ENCODE data around the gene KLHL6. TPM values are rescaled to one million over a fixed set of nuclear protein-coding genes. Genes with fewer than 3 reads are reported as not detected.
"Not testable (repeated sequence)": the region's sequence is repeated elsewhere in the genome, so short reads cannot be mapped to it uniquely, and the experiment has no call there.

KLHL6 gene
- total RNA-seq, 2 donors from 2014 or later = 33.5 to 39.7 TPM

DNA sequence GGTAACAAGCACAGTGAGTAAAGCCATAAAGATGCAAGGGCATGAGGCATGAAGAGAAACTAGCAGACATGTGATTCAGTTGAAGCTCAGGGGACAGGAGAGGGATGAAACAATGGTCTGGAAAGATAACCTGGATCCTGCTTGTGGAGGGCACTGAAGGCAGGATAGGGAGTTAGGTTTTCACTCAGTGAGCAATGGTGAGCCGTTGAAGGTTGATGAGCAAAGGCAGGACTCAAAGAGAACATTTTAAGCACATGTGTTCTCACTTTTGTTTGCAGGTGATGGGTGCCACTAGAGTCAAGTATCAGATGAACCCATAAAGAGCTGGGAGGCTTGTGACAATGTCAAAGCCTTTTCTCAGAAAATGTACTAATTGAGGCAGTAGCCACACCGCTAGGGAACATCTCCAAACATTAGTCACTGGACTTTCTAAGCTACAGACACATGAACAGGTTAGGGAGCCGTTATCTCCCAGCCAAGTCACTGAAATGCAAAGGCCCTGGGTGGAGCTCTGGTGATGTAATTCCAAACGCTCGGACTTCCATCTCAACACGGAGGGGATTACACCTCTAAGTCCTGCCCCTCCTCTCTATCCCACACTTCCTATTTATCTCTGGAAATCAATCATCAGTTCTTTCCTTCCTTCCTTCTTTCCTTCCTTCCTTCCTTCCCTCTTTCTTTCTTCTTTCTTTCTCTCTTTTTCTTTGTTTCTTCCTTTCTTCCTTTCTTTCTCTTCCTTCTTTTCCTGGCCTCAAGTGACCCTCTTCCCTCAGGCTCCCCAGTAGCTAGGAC lies 22.7 kb downstream of the KLHL6 start:
- peaks cover 52% of the 10 kb centered on the region for H3K4me1 Mint-ChIP-seq
- peak overlapping the region; percentile 67 for H3K4me3 Mint-ChIP-seq
- H3K36me3 Mint-ChIP-seq (ENCODE audit: low read depth) = peaks cover 48% of the 10 kb centered on the region
- H3K27me3 Mint-ChIP-seq = no peaks in the 10 kb centered on the region
- no peaks in the 10 kb centered on the region for H3K9me3 Mint-ChIP-seq
- peak; percentile 64 for ATAC-seq (replicated peaks)
- H3K27ac Mint-ChIP-seq = peak overlapping the region; percentile 76

DNA sequence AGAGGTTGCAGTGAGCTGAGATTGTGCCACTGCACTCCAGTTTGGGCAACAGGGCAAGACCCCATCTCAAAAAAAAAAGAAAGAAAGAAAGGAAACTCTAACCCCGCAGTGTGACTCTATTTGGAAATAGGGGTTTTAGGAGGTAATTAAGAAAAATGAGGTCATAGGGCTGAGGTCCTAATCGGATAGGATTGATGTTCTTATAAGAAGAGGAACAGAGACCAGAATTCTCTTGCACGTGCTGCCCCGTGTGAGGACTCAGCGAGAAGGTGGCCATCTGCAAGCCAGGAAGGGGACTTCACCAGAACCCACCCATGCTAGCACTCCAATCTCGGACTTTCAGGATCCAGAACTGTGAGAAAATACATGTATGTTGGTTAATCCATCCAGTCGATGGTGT lies 25.8 kb downstream of the KLHL6 start:
- H3K27ac Mint-ChIP-seq = peak overlapping the region; percentile 25
- peaks cover 55% of the 10 kb centered on the region for H3K4me1 Mint-ChIP-seq
- no peak overlapping the region for H3K4me3 Mint-ChIP-seq
- H3K9me3 Mint-ChIP-seq = no peaks in the 10 kb centered on the region
- no peak for ATAC-seq (replicated peaks)
- no peaks in the 10 kb centered on the region for H3K27me3 Mint-ChIP-seq
- peaks cover 79% of the 10 kb centered on the region for H3K36me3 Mint-ChIP-seq (ENCODE audit: low read depth)

DNA sequence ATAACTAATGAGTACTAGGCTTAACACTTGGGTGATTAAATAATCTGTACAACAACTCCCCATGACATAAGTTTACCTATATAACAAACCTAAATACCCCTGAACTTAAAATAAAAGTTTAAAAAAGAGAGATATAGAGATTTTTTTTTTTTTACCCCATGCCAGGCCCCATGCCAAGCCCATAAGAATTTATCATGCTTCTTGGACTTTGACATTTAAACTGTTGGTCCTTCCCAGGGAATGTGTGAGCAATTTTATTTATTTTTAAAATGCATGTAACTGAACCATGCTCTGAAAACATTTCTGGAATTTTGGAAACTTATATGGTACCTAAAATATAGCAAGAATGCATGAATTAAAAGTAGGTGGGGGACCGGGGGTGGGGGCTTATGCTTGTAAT lies 26.3 kb downstream of the KLHL6 start:
- Mint-ChIP-seq H3K27ac (no peak overlapping the region), H3K36me3 (ENCODE audit: low read depth) (peaks cover 85% of the 10 kb centered on the region), H3K9me3 (no peaks in the 10 kb centered on the region), H3K4me3 (no peak overlapping the region), H3K27me3 (no peaks in the 10 kb centered on the region), H3K4me1 (peaks cover 55% of the 10 kb centered on the region)
- no peak for ATAC-seq (replicated peaks)

DNA sequence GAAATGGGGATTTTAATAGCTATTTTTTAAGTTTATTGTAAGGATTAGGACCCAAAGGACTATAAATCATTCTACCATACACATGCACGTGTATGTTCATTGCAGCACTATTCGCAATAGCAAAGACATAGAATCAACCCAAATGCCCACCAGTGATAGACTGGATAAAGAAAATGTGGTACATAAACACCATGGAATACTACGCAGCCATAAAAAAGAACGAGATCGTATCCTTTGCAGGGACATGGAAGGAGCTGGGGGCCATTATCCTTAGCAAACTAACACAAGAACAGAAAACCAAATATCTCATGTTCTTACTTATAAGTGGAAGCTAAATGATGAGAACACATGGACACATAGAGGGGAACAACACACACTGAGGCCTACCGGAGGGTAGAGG lies 26.7 kb downstream of the KLHL6 start:
- H3K36me3 Mint-ChIP-seq (ENCODE audit: low read depth) = peaks cover 86% of the 10 kb centered on the region
- not testable (repeated sequence) for ATAC-seq (replicated peaks); H3K9me3 Mint-ChIP-seq; H3K27ac Mint-ChIP-seq; H3K27me3 Mint-ChIP-seq
- peaks cover 50% of the 10 kb centered on the region for H3K4me1 Mint-ChIP-seq
- H3K4me3 Mint-ChIP-seq = peak overlapping the region; percentile 52

DNA sequence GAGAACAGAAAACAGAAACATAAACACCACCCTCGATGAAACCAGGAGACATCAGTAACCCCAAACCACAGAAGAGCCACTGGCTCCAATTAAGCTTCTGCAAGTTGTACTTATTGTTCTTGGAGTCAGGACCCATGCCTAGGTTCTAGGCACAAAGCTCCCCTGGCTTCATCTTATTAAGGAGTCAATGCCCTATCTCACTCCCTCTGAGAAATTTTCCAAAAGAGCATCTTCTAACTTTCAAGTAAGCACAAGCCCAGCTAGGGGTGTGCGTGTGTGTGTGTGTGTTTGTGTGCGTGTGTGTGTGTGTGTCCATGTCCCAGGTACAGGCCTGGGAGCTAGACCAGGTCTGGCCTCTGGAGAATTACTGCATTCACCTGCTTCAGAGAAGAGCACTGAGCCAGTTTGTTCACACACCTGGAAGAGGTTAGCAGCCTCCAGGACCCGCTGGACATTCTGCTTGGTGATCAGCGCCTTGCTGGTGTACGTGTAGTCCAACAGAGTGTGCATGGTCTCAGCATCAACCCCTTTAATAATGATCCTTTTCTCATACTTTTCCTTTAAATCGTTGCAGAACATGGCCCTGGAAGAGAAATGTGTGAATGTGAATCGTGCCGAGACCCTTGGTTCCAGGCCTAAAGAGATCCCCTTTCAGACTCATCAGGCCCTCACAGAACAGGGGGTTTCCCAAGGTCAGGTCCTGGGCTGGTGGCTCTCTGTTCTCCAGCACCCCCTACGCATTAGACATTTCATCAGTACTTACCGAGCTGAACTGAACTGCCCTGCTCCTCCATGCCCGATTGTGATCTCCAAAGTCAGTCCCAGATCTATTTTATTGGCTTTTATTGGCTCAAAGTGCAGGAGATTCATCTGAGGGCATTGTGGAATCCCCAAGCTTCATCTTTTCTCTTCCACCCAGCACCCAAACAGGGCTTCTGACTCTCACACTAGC lies 27.8 kb downstream of the KLHL6 start:
- Mint-ChIP-seq H3K27me3 (no peaks in the 10 kb centered on the region), H3K9me3 (no peaks in the 10 kb centered on the region), H3K27ac (peak overlapping the region; percentile 60), H3K36me3 (ENCODE audit: low read depth) (peaks cover 89% of the 10 kb centered on the region), H3K4me1 (peaks cover 43% of the 10 kb centered on the region), H3K4me3 (peak overlapping the region; percentile 52)
- ATAC-seq (replicated peaks) = peak; percentile 90

DNA sequence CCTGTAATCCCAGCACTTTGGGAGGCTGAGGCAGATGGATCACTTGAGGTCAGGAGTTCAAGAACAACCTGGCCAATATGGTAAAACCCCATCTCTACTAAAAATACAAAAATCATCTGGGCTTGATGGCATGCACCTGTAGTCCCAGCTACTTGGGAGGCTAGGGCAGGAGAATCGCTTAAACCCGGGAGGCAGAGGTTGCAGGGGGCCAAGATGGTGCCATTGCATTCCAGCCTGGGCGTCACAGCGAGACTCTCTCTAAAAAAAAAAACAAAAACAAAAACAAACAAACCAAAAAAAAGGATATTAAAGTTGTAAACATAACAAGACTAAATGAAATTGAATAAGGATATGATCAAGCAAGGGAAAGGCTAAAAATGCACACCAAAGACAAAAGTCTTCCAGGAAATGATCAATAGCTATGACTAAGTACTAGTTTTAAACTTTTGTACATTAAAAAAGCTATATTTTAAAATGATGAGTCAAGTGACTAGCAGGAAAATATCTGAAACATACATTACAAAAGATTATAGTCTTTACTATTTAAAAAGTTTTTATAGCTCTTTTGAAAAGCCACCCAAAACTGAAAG lies 28.6 kb downstream of the KLHL6 start:
- ATAC-seq (replicated peaks) = peak; percentile 64
- Mint-ChIP-seq H3K27ac (peak overlapping the region; percentile 60), H3K9me3 (no peaks in the 10 kb centered on the region), H3K27me3 (no peaks in the 10 kb centered on the region), H3K4me1 (peaks cover 38% of the 10 kb centered on the region), H3K36me3 (ENCODE audit: low read depth) (peaks cover 89% of the 10 kb centered on the region), H3K4me3 (peak overlapping the region; percentile 52)

DNA sequence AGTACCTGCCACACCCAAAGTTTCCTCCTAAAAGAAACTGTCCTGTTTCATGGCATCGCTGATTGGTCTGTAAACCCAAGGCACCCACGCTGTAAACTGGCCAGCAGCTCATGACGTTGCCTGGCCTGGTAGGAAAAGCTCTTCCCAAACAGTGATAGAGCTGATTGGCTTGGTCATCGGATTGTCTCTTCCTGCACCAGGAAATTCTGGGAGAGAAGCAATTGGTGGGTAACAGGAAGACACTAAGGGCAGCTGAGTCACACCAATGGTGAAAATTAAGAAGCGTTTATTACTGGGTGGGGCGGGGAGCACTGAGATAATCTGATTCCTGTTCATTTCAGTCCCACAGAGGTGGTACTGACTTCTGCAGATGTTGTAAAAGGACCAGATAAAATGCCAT lies 31.0 kb downstream of the KLHL6 start:
- Mint-ChIP-seq H3K4me1 (peaks cover 37% of the 10 kb centered on the region), H3K36me3 (ENCODE audit: low read depth) (peaks cover 86% of the 10 kb centered on the region)

DNA sequence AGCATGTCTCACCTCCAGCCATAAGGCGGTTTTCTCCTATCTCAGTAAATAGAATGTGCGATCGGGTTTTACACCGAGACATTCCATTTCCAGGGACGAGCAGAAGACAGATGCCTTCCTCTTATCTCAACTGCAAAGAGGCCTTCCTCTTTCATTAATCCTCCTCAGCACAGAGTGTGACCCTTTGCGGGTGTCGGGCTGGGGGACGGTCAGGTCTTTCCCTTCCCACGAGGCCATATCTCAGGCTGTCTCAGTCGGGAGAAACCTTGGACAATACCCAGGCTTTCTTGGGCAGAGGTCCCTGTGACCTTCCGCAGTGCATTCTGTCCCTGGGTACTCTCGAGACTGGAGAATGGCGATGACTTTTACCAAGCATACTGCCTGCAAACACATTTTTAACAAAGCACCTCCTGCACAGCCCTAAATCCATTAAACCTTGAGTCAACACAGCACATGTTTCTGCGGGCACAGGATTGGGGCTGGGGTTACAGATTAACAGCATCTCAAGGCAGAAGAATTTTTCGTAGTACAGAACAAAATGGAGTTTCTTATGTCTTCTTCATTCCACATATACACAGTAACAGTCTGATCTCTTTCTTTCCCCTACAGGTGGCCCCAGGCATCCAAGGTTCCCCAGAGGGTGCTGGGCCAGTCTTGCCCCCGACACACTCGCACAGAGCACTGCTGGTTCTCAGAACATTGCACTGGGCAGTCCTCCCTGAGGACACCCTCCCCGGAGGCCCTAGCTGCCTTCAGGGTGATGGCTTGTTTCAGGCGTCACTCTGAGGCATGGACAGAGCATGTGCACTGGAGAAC lies 34.6 kb downstream of the KLHL6 start:
- not testable (repeated sequence) for H3K9me3 Mint-ChIP-seq; H3K27ac Mint-ChIP-seq; H3K27me3 Mint-ChIP-seq; ATAC-seq (replicated peaks); H3K4me3 Mint-ChIP-seq
- Mint-ChIP-seq H3K36me3 (ENCODE audit: low read depth) (peaks cover 83% of the 10 kb centered on the region), H3K4me1 (peaks cover 41% of the 10 kb centered on the region)

More for the DNA sequence above, 31.0 kb downstream of the KLHL6 start:
- H3K27ac Mint-ChIP-seq = no peak overlapping the region
- no peaks in the 10 kb centered on the region for H3K27me3 Mint-ChIP-seq
- ATAC-seq (replicated peaks) = no peak
- H3K9me3 Mint-ChIP-seq = no peaks in the 10 kb centered on the region
- no peak overlapping the region for H3K4me3 Mint-ChIP-seq

DNA sequence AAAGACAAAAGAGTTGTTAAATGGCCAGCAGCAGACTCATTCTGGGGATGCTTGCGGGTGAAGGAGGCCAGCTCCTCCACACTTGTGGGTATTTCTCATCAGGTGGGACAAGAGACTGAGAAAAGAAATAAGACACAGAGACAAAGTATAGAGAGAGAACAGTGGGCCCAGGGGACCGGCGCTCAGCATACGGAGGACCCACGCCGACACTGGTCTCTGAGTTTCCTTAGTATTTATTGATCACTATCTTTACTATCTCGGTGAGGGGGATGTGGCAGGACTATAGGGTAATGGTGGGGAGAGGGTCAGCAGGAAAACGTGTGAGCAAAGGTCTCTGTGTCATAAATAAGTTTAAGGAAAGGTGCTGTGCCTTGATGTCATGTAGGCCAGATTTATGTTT lies 35.2 kb downstream of the KLHL6 start:
- H3K27ac Mint-ChIP-seq; H3K9me3 Mint-ChIP-seq; ATAC-seq (replicated peaks); H3K27me3 Mint-ChIP-seq; H3K4me3 Mint-ChIP-seq: not testable (repeated sequence)
- H3K36me3 Mint-ChIP-seq (ENCODE audit: low read depth) = peaks cover 77% of the 10 kb centered on the region
- peaks cover 41% of the 10 kb centered on the region for H3K4me1 Mint-ChIP-seq

DNA sequence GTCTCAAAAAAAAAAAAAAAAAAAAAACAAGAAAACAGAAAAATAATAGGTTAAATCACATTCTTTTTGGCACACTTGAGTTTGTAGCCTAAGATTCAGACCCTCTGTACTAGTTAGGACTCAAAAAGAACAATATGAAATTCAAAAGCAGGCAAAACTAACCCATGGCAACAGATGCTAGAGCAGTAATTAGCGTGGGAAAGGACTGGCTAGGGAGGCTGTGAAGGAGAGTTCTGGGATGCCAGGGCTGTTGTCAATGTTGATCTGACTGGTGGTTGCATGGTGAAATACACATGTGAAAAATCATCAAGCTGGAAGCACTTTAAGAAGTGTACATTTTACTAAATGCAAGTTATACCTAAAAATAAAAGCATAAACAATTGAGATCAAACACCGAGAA lies 35.6 kb downstream of the KLHL6 start:
- Mint-ChIP-seq H3K4me1 (peaks cover 41% of the 10 kb centered on the region), H3K9me3 (no peaks in the 10 kb centered on the region), H3K27ac (no peak overlapping the region), H3K36me3 (ENCODE audit: low read depth) (peaks cover 73% of the 10 kb centered on the region), H3K4me3 (no peak overlapping the region), H3K27me3 (no peaks in the 10 kb centered on the region)
- no peak for ATAC-seq (replicated peaks)

DNA sequence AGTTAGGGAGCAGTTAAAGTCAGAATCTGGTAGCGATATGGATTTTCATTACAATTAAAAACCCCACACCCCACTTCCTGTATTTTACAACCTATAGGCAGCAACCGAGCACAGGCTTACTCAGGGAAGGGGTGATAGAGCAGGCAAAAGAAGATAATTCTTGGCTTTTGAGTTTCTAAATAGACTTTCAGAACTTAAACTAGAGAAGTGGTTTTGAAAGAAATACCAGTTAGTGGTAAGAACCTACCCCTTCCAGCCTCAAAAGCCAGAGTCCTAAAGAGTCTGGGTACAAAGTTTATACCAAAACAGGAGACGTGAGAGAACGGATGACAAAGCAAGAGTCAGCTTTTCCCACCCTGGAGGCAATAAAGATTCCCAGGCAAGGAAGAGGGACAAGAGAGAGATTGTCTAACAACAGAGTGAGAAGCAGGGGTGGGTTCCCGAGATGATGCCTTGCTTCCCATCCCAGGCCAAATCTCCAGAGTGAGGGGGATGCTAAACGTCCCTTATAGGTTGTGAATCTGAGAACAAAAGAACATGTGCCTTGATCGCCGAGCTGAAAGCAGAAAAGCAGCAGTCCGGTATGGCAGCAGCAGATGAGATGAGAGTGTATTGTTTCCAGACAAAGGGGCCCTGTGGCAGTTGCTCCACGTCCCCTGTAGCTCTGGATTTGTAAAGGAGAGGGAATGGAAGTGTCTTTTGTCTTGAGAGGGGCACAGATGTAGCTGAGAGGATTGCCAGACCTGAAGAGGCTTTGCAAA lies 36.8 kb downstream of the KLHL6 start:
- H3K36me3 Mint-ChIP-seq (ENCODE audit: low read depth) = peaks cover 72% of the 10 kb centered on the region
- H3K27me3 Mint-ChIP-seq = no peaks in the 10 kb centered on the region
- ATAC-seq (replicated peaks) = peak; percentile 52
- H3K27ac Mint-ChIP-seq = peak overlapping the region; percentile 78
- peaks cover 54% of the 10 kb centered on the region for H3K4me1 Mint-ChIP-seq
- peak overlapping the region; percentile 21 for H3K4me3 Mint-ChIP-seq
- H3K9me3 Mint-ChIP-seq = no peaks in the 10 kb centered on the region

DNA sequence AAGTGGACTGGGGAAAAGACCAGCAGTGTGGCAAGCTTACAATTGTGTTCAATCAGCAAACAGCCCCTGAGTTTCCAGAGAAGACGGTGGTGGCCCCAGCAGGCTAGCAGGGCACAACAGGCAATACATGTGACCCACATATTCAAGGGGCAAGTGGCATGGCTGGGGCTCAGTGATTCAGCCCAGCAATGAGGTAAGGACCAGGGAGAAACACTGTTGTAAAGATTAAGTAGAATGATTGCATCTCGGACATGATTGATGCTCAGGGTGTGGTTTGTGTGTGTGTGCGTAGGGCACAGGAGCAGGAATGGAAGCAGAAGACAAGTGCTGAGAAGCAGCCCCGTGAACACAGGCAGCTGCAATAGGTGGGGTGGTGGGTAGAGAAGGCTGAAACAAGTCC lies 37.9 kb downstream of the KLHL6 start:
- Mint-ChIP-seq H3K27ac (peak overlapping the region; percentile 78), H3K36me3 (ENCODE audit: low read depth) (peaks cover 61% of the 10 kb centered on the region), H3K4me1 (peaks cover 61% of the 10 kb centered on the region), H3K27me3 (no peaks in the 10 kb centered on the region), H3K4me3 (peak overlapping the region; percentile 21), H3K9me3 (no peaks in the 10 kb centered on the region)
- peak; percentile 8 for ATAC-seq (replicated peaks)
